Omental fat pad (tissue), 4 donors: ENCODE results near the gene CCDC30. TPM values are rescaled to one million over a fixed set of nuclear protein-coding genes. Genes with fewer than 3 reads are reported as not detected.

Source experiments
- ATAC-seq: fragments of 150-250 bp; one replicate; pipeline ENCODE4 v1.9.1; 2016; ENCODE audit warnings: mild to moderate bottlenecking, moderate library complexity; ENCODE audit not compliant: low FRiP score
- DNase-seq: peaks from one replicate; pipeline ENCODE4 v3.0.0-alpha.2; 2019; ENCODE audit warnings: low spot score
- total RNA-seq, 4 donors: library from RNA; depleted of rRNA; stranded (reverse); fragments of >200 nt; gene quantifications; one replicate each; pipeline ENCODE4 v1.1.0, GENCODE V29; 2016
- TF ChIP-seq, protein P1 (sequence below), 3 donors: fragments of 450-650 bp; IDR thresholded peaks; one replicate each; pipeline ENCODE4 v1.5.1; 2016 to 2017; ENCODE audit warnings: antibody characterized with exemption in 3 of 3, mild to moderate bottlenecking in 3 of 3, moderate library complexity in 2 of 3

CCDC30 gene
- total RNA-seq, result 1 to 10 TPM; 1.9 to 3.5 (median 2.6) TPM

DNA sequence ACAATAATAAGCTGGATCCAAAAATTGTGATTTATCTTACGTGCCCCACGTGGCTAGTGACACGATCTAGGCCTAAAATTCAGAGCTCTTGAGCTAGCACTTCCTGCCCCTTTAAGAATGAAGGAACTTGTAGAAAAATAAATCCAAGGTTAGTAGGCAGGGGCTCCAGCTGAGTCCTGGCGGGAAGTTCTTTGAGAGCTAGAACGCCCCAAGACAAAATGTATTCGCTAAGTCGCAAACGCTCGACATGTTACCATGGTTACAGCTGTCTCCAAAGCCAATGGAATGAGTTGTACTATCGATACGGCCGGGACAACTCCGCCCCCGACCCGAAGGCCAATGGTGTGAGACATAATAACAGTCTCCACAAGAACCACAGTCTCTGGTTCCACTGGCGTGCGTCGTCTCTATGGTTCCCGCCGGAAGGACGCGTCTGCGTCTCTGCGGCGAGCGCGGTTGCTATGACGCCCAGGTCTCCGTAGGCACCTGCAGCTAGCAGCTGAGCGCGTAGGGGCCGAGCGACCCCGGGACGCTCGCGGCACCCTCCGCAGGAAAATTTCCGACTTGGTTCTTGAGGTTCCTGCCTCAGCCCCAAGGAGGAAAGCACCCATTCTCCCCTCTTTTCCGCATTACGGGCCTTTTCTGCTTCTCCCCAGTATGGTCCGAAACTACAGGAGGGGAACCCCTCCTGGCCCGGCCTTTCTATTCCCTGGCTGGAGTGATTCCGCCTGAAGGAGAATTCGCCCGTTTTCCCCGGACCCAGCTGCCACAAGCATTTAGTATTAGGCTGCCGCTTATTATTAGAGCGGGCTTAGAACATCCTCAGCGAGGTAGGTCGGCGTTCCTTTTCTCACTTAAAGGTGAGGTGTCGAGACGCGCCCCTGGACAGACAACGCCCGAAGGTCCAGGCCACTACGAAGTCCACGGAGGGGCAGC, at the start of gene CCDC30:
CCDC30 (plus strand) TSS at position 459 of the 936 bp plus-strand sequence. CDS start 17,266 bp downstream, outside the sequence.
- peak; percentile 100 for ATAC-seq
- DNase-seq, result peak; percentile 82
- TF ChIP-seq, protein P1, sequence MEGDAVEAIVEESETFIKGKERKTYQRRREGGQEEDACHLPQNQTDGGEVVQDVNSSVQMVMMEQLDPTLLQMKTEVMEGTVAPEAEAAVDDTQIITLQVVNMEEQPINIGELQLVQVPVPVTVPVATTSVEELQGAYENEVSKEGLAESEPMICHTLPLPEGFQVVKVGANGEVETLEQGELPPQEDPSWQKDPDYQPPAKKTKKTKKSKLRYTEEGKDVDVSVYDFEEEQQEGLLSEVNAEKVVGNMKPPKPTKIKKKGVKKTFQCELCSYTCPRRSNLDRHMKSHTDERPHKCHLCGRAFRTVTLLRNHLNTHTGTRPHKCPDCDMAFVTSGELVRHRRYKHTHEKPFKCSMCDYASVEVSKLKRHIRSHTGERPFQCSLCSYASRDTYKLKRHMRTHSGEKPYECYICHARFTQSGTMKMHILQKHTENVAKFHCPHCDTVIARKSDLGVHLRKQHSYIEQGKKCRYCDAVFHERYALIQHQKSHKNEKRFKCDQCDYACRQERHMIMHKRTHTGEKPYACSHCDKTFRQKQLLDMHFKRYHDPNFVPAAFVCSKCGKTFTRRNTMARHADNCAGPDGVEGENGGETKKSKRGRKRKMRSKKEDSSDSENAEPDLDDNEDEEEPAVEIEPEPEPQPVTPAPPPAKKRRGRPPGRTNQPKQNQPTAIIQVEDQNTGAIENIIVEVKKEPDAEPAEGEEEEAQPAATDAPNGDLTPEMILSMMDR (IDR thresholded peaks at IDR 0.05), result no peak

DNA sequence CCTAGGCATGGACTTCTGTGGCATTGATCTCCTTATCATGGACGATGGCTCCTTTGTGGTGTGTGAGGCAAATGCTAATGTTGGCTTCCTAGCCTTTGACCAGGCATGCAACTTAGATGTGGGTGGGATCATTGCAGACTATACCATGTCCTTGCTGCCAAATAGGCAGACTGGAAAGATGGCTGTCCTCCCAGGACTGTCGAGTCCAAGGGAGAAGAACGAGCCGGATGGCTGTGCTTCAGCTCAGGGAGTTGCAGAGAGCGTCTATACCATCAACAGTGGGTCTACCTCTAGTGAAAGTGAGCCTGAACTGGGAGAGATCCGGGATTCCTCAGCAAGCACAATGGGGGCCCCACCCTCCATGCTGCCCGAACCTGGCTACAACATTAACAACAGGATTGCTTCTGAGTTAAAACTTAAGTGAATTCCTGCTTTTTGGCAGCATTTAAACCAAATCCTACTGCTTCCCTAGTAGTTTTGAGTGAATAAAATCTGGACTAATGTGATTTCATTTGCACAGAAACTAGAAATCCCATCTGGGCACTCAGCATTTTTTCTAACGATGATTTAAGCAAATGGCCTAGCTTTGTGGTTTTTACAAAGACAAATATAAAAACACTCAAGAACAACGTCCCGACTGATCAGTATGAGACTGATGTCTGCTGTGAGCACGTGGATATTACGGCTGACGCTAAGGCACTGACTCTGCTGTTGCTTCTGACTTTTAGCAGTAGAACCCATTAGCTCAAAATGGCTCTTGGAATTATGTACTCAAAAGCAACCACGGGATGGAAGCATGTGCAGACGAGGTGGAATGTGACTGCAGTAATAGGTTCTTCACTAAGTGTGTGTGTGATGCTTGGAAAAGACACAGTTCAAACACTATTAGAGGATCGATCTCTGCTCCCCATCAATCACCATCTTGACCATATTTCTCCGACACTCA, 48.3 kb upstream of the CCDC30 start:
- TF ChIP-seq, protein P1 (IDR thresholded peaks at IDR 0.05), result no peak
- no peak for DNase-seq
- ATAC-seq, result no peak

- TF ChIP-seq, protein P1 (IDR thresholded peaks at IDR 0.05), result no peak
- no peak for ATAC-seq
- DNase-seq, result no peak
These were observed 45.9 kb upstream of the CCDC30 start for GRCh38 chr1:42417166-42417565.

DNA sequence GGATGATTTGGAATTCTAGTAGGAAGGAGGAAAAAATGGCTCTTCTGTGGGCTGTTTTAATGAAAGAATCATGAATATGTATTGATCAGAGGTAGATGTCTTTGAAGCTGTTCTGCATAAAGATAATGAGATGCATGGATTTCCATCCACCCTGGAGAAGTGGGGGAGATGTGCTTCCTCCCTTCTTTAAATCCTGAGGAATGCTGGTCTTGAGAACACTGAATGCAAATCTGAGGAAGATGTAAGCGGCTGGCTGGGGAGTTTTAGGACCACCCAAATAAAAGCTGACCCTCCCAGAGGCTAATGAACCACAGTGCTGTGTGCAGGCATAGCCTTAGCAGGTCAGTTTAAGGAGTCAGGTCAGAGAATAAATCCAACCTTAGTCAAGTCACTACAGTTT, 44.6 kb upstream of the CCDC30 start:
- no peak for DNase-seq
- TF ChIP-seq, protein P1 (IDR thresholded peaks at IDR 0.05), result no peak
- no peak for ATAC-seq

GRCh38 chr1:42419126-42419821, 43.8 kb upstream of the CCDC30 start:
- TF ChIP-seq, protein P1 (IDR thresholded peaks at IDR 0.05), result no peak
- DNase-seq (no peak), ATAC-seq (peak; percentile 53)

GRCh38 chr1:42420121-42420520, 43.0 kb upstream of the CCDC30 start:
- ATAC-seq (peak; percentile 48), DNase-seq (no peak)
- TF ChIP-seq, protein P1 (IDR thresholded peaks at IDR 0.05), result no peak
